Measurements from ENCODE around the gene RTN4RL1. TPM values are rescaled to one million over a fixed set of nuclear protein-coding genes. Genes with fewer than 3 reads are reported as not detected.

Gene RTN4RL1
- total RNA-seq, 4 donors from 2014 or later, result 0.50 to 0.86 (median 0.67) TPM

DNA sequence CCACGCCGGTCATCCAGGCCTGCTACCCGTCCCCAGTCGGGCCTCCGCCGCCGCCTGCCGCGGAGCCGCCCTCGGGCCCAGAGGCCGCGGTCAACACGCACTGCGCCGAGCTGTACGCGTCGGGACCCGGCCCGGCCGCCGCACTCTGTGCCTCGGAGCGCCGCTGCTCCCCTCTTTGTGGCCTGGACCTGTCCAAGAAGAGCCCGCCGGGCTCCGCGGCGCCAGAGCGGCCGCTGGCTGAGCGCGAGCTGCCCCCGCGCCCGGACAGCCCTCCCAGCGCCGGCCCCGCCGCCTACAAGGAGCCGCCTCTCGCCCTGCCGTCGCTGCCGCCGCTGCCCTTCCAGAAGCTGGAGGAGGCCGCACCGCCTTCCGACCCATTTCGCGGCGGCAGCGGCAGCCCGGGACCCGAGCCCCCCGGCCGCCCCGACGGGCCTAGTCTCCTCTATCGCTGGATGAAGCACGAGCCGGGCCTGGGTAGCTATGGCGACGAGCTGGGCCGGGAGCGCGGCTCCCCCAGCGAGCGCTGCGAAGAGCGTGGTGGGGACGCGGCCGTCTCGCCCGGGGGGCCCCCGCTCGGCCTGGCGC, 32.1 kb upstream of the RTN4RL1 start:
- H3K4me1 ChIP-seq, result peaks cover 62 to 93% (median 89%) of the 10 kb centered on the region in 4 donors

GRCh38 chr17:2056206-2057174, 31.4 kb upstream of the RTN4RL1 start:
- H3K9me3 ChIP-seq, result no peaks in the 10 kb centered on the region
- peak overlapping the region; percentile 66 to 84 (median 72) for H3K4me3 ChIP-seq
- peaks cover 3 to 23% (median 16%) of the 10 kb centered on the region in 4 donors for H3K36me3 ChIP-seq
- H3K4me1 ChIP-seq, result peaks cover 57 to 88% (median 85%) of the 10 kb centered on the region in 4 donors
- intact Hi-C loops (cut with DNase I), result loop anchor here (5.0 kb wide), 1 partner anchor 121 kb away; no protein-coding TSS in a partner anchor
- WGBS, result 36% methylated on average over 27 of the region's 85 CpGs
- peak overlapping the region; percentile 90 to 97 (median 92) for H3K27ac ChIP-seq (replicated peaks in 1 of 4)
- peak; percentile 91 for DNase-seq (ENCODE audit: extremely low spot score)
- TF ChIP-seq POLR2AphosphoS5 (IDR thresholded peaks at IDR 0.05), result peak in 1 of 2 donors; percentile 9
- TF ChIP-seq CTCF (IDR thresholded peaks at IDR 0.05), result no peak
- H3K27me3 ChIP-seq, result peaks cover 0 to 29% (median 0%) of the 10 kb centered on the region in 4 donors

More for the DNA sequence above, 32.1 kb upstream of the RTN4RL1 start:
- intact Hi-C loops (cut with DNase I), result loop anchor here (5.0 kb wide), 1 partner anchor 120 kb away; no protein-coding TSS in a partner anchor
- TF ChIP-seq POLR2A (IDR thresholded peaks at IDR 0.05; ENCODE audit: low read depth) (no peak), POLR2AphosphoS5 (IDR thresholded peaks at IDR 0.05) (no peak), EP300 (IDR thresholded peaks at IDR 0.05) (no peak), CTCF (IDR thresholded peaks at IDR 0.05) (no peak)
- Histone ChIP-seq H3K4me3 (peak overlapping the region; percentile 66 to 84 (median 72)), H3K36me3 (peaks cover 3 to 26% (median 17%) of the 10 kb centered on the region in 4 donors), H3K9me3 (no peaks in the 10 kb centered on the region), H3K27ac (replicated peaks in 1 of 4) (peak overlapping the region; percentile 90 to 97 (median 92)), H3K27me3 (peaks cover 0 to 27% (median 0%) of the 10 kb centered on the region in 4 donors)
- 59% methylated on average over 20 of the region's 81 CpGs for WGBS
- no peak for DNase-seq (ENCODE audit: extremely low spot score)

GRCh38 chr17:2055292-2056205, 30.4 kb upstream of the RTN4RL1 start:
- H3K27ac ChIP-seq (replicated peaks in 1 of 4), result peak overlapping the region; percentile 90 to 97 (median 92)
- intact Hi-C loops (cut with DNase I), result loop anchor here (5.0 kb wide), 1 partner anchor 122 kb away; no protein-coding TSS in a partner anchor
- TF ChIP-seq POLR2AphosphoS5 (IDR thresholded peaks at IDR 0.05), result no peak
- TF ChIP-seq POLR2A (IDR thresholded peaks at IDR 0.05; ENCODE audit: low read depth), result no peak
- TF ChIP-seq CTCF (IDR thresholded peaks at IDR 0.05), result no peak
- peak overlapping the region; percentile 66 to 84 (median 72) for H3K4me3 ChIP-seq
- 24% methylated on average over 9 of the region's 113 CpGs for WGBS
- H3K9me3 ChIP-seq, result no peaks in the 10 kb centered on the region
- H3K4me1 ChIP-seq, result peaks cover 57 to 88% (median 85%) of the 10 kb centered on the region in 4 donors
- no peak for DNase-seq (ENCODE audit: extremely low spot score)
- peaks cover 0 to 38% (median 0%) of the 10 kb centered on the region in 4 donors for H3K27me3 ChIP-seq
- peaks cover 3 to 23% (median 10%) of the 10 kb centered on the region in 4 donors for H3K36me3 ChIP-seq

Measured in esophagus muscularis mucosa (tissue), 4 donors.